Neuronal stem cell (in vitro differentiated cells): ENCODE results near the gene ZNF148.
"Not testable (repeated sequence)": the region's sequence is repeated elsewhere in the genome, so short reads cannot be mapped to it uniquely, and the experiment has no call there.

Experiments used
- DNase-seq: peaks from one replicate; pipeline ENCODE4 v3.0.0-alpha.2; 2013; ENCODE audit warnings: low spot score
- H2AFZ ChIP-seq: one replicate; pipeline ENCODE4 v1.6.1; 2013; ENCODE audit warnings: mild to moderate bottlenecking, low read length, inconsistent platforms
- H2AK5ac ChIP-seq: 2 replicates; pipeline ENCODE4 v1.6.1; 2013; ENCODE audit warnings: low read depth, mild to moderate bottlenecking, inconsistent platforms, low read length, moderate library complexity, mixed read lengths
- H2BK120ac ChIP-seq: 2 replicates; pipeline ENCODE4 v1.6.1; 2013; ENCODE audit warnings: low read depth, mild to moderate bottlenecking, inconsistent platforms, low read length, moderate library complexity, mixed read lengths
- H2BK12ac ChIP-seq: one replicate; pipeline ENCODE4 v1.6.1; 2013; ENCODE audit warnings: low read length, inconsistent platforms
- H2BK15ac ChIP-seq: 2 replicates; pipeline ENCODE4 v1.6.1; 2013; ENCODE audit warnings: mild to moderate bottlenecking, low read length, inconsistent platforms, mixed read lengths
- H2BK5ac ChIP-seq: one replicate; pipeline ENCODE4 v1.6.1; 2013; ENCODE audit warnings: inconsistent platforms, mild to moderate bottlenecking, low read length, moderate library complexity
- H3K14ac ChIP-seq: one replicate; pipeline ENCODE4 v1.6.1; 2013; ENCODE audit warnings: low read length, inconsistent platforms
- H3K18ac ChIP-seq: 2 replicates; pipeline ENCODE4 v1.6.1; 2013; ENCODE audit warnings: low read length, inconsistent platforms
- H3K23ac ChIP-seq: 2 replicates; pipeline ENCODE4 v1.6.1; 2013; ENCODE audit warnings: low read depth, mild to moderate bottlenecking, mixed read lengths, low read length, inconsistent platforms; ENCODE audit not compliant: poor library complexity
- H3K27ac ChIP-seq: replicated peaks from 3 replicates; pipeline ENCODE4 v1.5.1; 2013; ENCODE audit warnings: low read length, inconsistent platforms
- H3K27me3 ChIP-seq, 3 experiments: 2 replicates each; pipeline ENCODE4 v1.6.1; 2013; ENCODE audit warnings: low read length in 3 of 3, mild to moderate bottlenecking in 2 of 3, inconsistent platforms in 1 of 3, low read depth in 1 of 3, mixed read lengths in 1 of 3, moderate library complexity in 1 of 3; ENCODE audit not compliant: control insufficient read depth in 3 of 3, insufficient read depth in 3 of 3
- H3K36me3 ChIP-seq, 2 donors: replicated peaks in 1 of 2; 2 replicates each; pipeline ENCODE4 v1.6.1; 2013; ENCODE audit warnings: low read length in 2 of 2; ENCODE audit not compliant: control insufficient read depth in 2 of 2, insufficient read depth in 2 of 2
- H3K4ac ChIP-seq: 2 replicates; pipeline ENCODE4 v1.6.1; 2013; ENCODE audit warnings: inconsistent platforms, mild to moderate bottlenecking, low read length, moderate library complexity
- H3K4me1 ChIP-seq, 2 donors: 1 replicate in 1 of 2; 2 replicates in 1 of 2; pipeline ENCODE4 v1.6.1; 2013; ENCODE audit warnings: low read length in 2 of 2, low read depth in 1 of 2; ENCODE audit not compliant: control insufficient read depth in 2 of 2, insufficient read depth in 1 of 2
- H3K4me2 ChIP-seq: one replicate; pipeline ENCODE4 v1.6.1; 2013; ENCODE audit warnings: mild to moderate bottlenecking, low read length, inconsistent platforms; ENCODE audit not compliant: insufficient read depth, poor library complexity, severe bottlenecking
- H3K4me3 ChIP-seq, 2 donors: 2 replicates each; pipeline ENCODE4 v1.5.1; 2013; ENCODE audit warnings: low read length in 2 of 2, mild to moderate bottlenecking in 2 of 2, inconsistent platforms in 1 of 2, moderate library complexity in 1 of 2
- H3K79me1 ChIP-seq: one replicate; pipeline ENCODE4 v1.6.1; 2013; ENCODE audit warnings: low read depth, mild to moderate bottlenecking, inconsistent platforms, low read length, moderate library complexity
- H3K9ac ChIP-seq: one replicate; pipeline ENCODE4 v1.6.1; 2013; ENCODE audit warnings: mild to moderate bottlenecking, low read depth, low read length, inconsistent platforms; ENCODE audit not compliant: poor library complexity
- H3K9me3 ChIP-seq, 2 donors: replicated peaks in 1 of 2; 2 replicates each; pipeline versions ENCODE3 to v1.6.1; 2013; ENCODE audit warnings: low read length in 2 of 2, mild to moderate bottlenecking in 2 of 2, inconsistent platforms in 1 of 2, low read depth in 1 of 2, mixed read lengths in 1 of 2, moderate library complexity in 1 of 2; ENCODE audit not compliant: control insufficient read depth in 2 of 2, insufficient read depth in 1 of 2
- H4K8ac ChIP-seq: one replicate; pipeline ENCODE4 v1.6.1; 2013; ENCODE audit warnings: low read depth, mild to moderate bottlenecking, inconsistent platforms, low read length, moderate library complexity
- H4K91ac ChIP-seq: one replicate; pipeline ENCODE4 v1.6.1; 2013; ENCODE audit warnings: low read length, low read depth, mild to moderate bottlenecking, inconsistent platforms; ENCODE audit not compliant: poor library complexity
- WGBS, 2 donors: extraction: QIAGEN DNeasy Blood & Tissue Kit; methylation state at CpG; one replicate each; pipeline ENCODE4 v1.1.7; 2013; ENCODE audit warnings: missing lambda C conversion rate in 2 of 2, mixed read lengths in 1 of 2; ENCODE audit not compliant: insufficient read length in 2 of 2, insufficient replicate concordance in 1 of 2; ENCODE audit errors: extremely low coverage in 2 of 2; 5-methylcytosine and 5-hydroxymethylcytosine counted together

ZNF148 gene

DNA sequence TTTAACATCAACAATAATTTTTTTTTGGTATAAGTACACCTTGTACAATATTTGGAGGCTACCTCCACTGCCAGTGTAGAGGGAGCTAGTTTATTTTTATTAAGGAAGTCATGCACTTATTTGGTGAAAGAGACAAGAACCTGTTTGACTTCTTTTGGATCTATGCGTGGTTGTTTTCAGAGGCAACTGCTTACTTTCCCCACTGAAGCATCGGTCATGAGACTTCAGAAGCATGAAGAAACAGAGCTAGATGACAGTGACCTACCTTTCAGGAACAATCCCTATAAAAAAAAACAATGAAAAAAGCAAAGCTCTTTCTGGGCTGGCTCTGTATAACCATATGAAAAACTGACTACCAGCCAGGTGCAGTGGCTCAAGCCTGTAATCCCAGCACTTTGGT, 20.0 kb upstream of the ZNF148 start:
- peaks cover 0 to 4% (median 0%) of the 10 kb centered on the region in 3 experiments for H3K27me3 ChIP-seq
- no peak overlapping the region for H3K4me2 ChIP-seq
- no peak overlapping the region for H3K4me3 ChIP-seq
- H3K36me3 ChIP-seq = no peaks in the 10 kb centered on the region
- H2BK15ac ChIP-seq = no peak overlapping the region
- no peak overlapping the region for H3K9ac ChIP-seq
- H3K18ac ChIP-seq = no peak overlapping the region
- no peak overlapping the region for H4K8ac ChIP-seq
- H2AFZ ChIP-seq = no peak overlapping the region
- H3K4me1 ChIP-seq = peaks cover 0 to 3% of the 10 kb centered on the region in 2 donors
- no peak overlapping the region for H2BK5ac ChIP-seq
- no peaks in the 10 kb centered on the region for H3K79me1 ChIP-seq
- no peak for DNase-seq
- no peak overlapping the region for H2AK5ac ChIP-seq
- no peak overlapping the region for H4K91ac ChIP-seq
- H3K14ac ChIP-seq = no peak overlapping the region
- H3K23ac ChIP-seq = no peak overlapping the region
- H3K9me3 ChIP-seq = no peaks in the 10 kb centered on the region
- no CpG with 5 or more reads among the region's 2 CpGs for WGBS, 2 donors
- no peak overlapping the region for H2BK120ac ChIP-seq
- no peak overlapping the region for H3K4ac ChIP-seq
- H3K27ac ChIP-seq = no peak overlapping the region
- H2BK12ac ChIP-seq = no peak overlapping the region

DNA sequence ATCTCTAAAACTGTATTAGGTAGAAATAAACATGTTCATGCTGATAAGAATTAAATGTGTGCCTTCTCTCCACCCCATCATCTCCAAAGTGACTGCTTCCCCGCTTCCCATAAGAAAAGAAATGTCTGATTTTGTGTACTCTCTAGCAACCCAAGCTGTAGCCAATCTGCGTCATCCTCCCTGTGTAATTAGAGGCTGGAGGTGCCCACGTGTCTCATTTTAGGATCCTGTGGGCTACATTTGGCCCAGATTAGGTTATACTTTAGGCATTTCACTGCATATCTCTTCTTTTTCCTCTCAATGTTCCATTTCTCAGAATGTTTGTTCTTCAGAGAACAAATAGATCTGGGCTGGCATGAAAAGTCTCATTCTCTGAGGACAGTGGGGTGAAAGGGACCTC, 19.3 kb upstream of the ZNF148 start:
- no peak overlapping the region for H3K4me2 ChIP-seq
- no peak overlapping the region for H2BK5ac ChIP-seq
- H3K9me3 ChIP-seq = no peaks in the 10 kb centered on the region
- peaks cover 0 to 3% of the 10 kb centered on the region in 2 donors for H3K4me1 ChIP-seq
- peaks cover 0 to 4% (median 0%) of the 10 kb centered on the region in 3 experiments for H3K27me3 ChIP-seq
- no peak overlapping the region for H3K27ac ChIP-seq
- H3K23ac ChIP-seq = no peak overlapping the region
- H3K4ac ChIP-seq = no peak overlapping the region
- H2AK5ac ChIP-seq = no peak overlapping the region
- no peak for DNase-seq
- H3K4me3 ChIP-seq = no peak overlapping the region
- H3K14ac ChIP-seq = no peak overlapping the region
- H3K9ac ChIP-seq = no peak overlapping the region
- no peak overlapping the region for H2BK120ac ChIP-seq
- H3K36me3 ChIP-seq = no peaks in the 10 kb centered on the region
- H2BK15ac ChIP-seq = no peak overlapping the region
- WGBS, 2 donors = no CpG with 5 or more reads among the region's 3 CpGs
- H2BK12ac ChIP-seq = no peak overlapping the region
- H4K8ac ChIP-seq = no peak overlapping the region
- H3K79me1 ChIP-seq = no peaks in the 10 kb centered on the region
- H2AFZ ChIP-seq = no peak overlapping the region
- no peak overlapping the region for H4K91ac ChIP-seq
- no peak overlapping the region for H3K18ac ChIP-seq

DNA sequence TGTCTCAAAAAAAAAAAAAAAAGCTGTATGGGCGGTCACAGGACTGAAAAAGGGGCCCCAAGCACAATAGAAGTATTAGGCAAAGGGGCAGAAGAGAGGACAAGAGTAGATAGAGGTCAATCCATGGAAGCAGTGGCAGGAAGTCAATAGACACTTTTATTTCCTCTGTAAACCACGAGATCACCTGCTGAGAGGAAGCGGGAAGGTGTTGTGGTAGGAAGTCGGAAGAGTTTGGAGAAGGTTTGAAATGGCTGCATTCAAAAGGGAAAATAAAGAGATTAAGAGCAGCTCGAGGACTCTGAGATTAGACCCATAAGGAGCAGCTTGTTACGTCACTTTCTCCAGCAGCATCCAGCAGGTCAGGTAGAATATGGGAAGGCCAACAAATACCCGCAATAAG, 14.2 kb upstream of the ZNF148 start:
- no peaks in the 10 kb centered on the region for H3K9me3 ChIP-seq
- no peak overlapping the region for H3K4me2 ChIP-seq
- no peak overlapping the region for H3K9ac ChIP-seq
- no peaks in the 10 kb centered on the region for H3K27me3 ChIP-seq
- no peak overlapping the region for H2BK5ac ChIP-seq
- H3K23ac ChIP-seq = no peak overlapping the region
- DNase-seq = no peak
- H3K14ac ChIP-seq = no peak overlapping the region
- no peak overlapping the region for H3K18ac ChIP-seq
- H2BK15ac ChIP-seq = no peak overlapping the region
- H2BK12ac ChIP-seq = no peak overlapping the region
- H3K4me3 ChIP-seq = no peak overlapping the region
- no peak overlapping the region for H2AK5ac ChIP-seq
- H3K36me3 ChIP-seq = no peaks in the 10 kb centered on the region
- no peak overlapping the region for H4K91ac ChIP-seq
- H3K4ac ChIP-seq = no peak overlapping the region
- H3K79me1 ChIP-seq = no peaks in the 10 kb centered on the region
- no peak overlapping the region for H4K8ac ChIP-seq
- 100% methylated on average over 1 of the region's 7 CpGs; no CpG with 5 or more reads in 1 of the 2 donors for WGBS, 2 donors
- no peak overlapping the region for H2BK120ac ChIP-seq
- H3K4me1 ChIP-seq = peaks cover 0 to 9% of the 10 kb centered on the region in 2 donors
- no peak overlapping the region for H2AFZ ChIP-seq
- H3K27ac ChIP-seq = no peak overlapping the region

DNA sequence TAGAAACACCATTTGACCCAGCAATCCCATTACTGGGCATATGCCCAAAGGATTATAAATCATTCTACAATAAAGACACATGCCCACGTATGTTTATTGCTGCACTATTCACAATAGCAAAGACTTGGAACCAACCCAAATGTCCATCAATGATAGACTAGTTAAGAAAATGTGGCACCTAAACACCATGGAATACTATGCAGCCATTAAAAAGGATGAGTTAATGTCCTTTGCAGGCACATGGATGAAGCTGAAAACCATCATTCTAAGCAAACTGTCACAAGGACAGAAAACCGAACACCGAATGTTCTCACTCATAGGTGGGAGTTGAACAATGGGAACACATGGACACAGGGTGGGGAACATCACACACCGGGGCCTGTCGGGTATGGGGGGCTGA, 13.2 kb upstream of the ZNF148 start:
- H3K4me3 ChIP-seq, H3K4me2 ChIP-seq, H3K9ac ChIP-seq, H3K27me3 ChIP-seq, H3K23ac ChIP-seq, H4K8ac ChIP-seq, H2BK15ac ChIP-seq, H3K79me1 ChIP-seq, H2AK5ac ChIP-seq, H3K4ac ChIP-seq, H3K14ac ChIP-seq, DNase-seq, H2BK12ac ChIP-seq, H2BK120ac ChIP-seq, H3K18ac ChIP-seq, H2AFZ ChIP-seq, H3K36me3 ChIP-seq, H2BK5ac ChIP-seq, H4K91ac ChIP-seq, H3K9me3 ChIP-seq, H3K27ac ChIP-seq: not testable (repeated sequence)
- no CpG with 5 or more reads among the region's 5 CpGs for WGBS, 2 donors
- peaks cover 4 to 13% of the 10 kb centered on the region in 2 donors for H3K4me1 ChIP-seq
